ENCODE results near the gene GIPC3. TPM values are rescaled to one million over a fixed set of nuclear protein-coding genes. Genes with fewer than 3 reads are reported as not detected.

GIPC3 gene
- total RNA-seq, 1 donor from 2014 or later: 1.9 TPM

Other genes with a start within 250 kb of the GIPC3 start
- gene NFIC, start 218.9 kb upstream of the GIPC3 start, total RNA-seq: 178 TPM
- not detected for gene SMIM24, start 105.0 kb upstream of the GIPC3 start, total RNA-seq
- not detected for gene SMIM44, start 102.0 kb upstream of the GIPC3 start, total RNA-seq
- gene DOHH, start 84.8 kb upstream of the GIPC3 start, total RNA-seq: 11.0 TPM
- 19.2 TPM for gene FZR1, start 79.2 kb upstream of the GIPC3 start, total RNA-seq
- 0.40 TPM for gene TEKTIP1, start 46.3 kb upstream of the GIPC3 start, total RNA-seq
- gene MFSD12, start 27.9 kb upstream of the GIPC3 start, total RNA-seq: 21.8 TPM
- gene HMG20B, start 12.5 kb upstream of the GIPC3 start, total RNA-seq: 36.9 TPM
- gene TBXA2R, start 21.4 kb downstream of the GIPC3 start, total RNA-seq: 2.0 TPM
- 13.5 TPM for gene CACTIN, start 41.3 kb downstream of the GIPC3 start, total RNA-seq
- 34.7 TPM for gene PIP5K1C, start 115.0 kb downstream of the GIPC3 start, total RNA-seq
- 0.22 TPM for gene TJP3, start 122.9 kb downstream of the GIPC3 start, total RNA-seq
- 12.5 TPM for gene APBA3, start 176.2 kb downstream of the GIPC3 start, total RNA-seq
- 70.8 TPM for gene MRPL54, start 177.2 kb downstream of the GIPC3 start, total RNA-seq
- not detected for gene RAX2, start 186.8 kb downstream of the GIPC3 start, total RNA-seq
- gene MATK, start 200.9 kb downstream of the GIPC3 start, total RNA-seq: 0.62 TPM

All from left ventricle myocardium superior (tissue), 1 donor.